ENCODE data around the gene IPP. TPM values are rescaled to one million over a fixed set of nuclear protein-coding genes. Genes with fewer than 3 reads are reported as not detected.

Gene IPP
- total RNA-seq = 13.1 TPM

DNA sequence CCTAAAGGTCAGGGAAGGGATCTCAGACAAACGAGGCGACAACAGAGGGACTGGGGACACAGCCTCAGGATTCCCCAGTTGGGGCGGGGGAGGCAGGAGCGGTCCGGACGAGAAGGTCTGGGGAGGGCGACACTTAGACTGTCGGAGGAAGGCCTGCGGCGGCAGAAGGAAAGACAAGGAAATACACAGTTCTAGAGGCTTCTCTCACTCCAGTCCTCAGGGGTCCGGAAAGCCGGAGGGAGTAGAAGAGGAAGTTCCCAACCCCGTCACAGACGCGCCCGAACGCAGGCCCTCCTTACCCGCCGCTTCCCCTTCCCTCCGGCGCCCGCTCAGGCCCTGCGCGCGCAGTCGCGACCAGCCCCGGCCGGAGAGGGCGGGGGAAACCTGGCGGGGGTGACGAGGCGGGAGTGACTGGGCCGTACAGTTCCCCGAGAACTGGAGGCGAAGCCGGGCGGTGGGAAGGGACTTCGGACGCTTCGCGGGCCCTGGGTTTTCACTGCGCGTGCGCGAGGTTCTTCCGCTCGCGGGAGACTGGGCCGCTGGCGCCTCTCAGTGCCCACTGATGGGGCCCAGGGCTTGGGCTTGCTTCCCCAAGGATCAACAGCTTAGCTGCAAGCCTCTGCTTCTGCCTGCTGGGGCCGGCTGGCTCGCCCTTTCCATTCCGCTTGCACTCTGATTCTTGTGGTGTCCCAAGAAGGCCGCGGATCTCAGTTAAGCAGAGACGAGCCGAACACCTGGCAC, at the start of gene IPP:
IPP (minus strand) TSS at position 356 of the 741 bp plus-strand sequence. CDS start 4,242 bp downstream, outside the sequence.

DNA sequence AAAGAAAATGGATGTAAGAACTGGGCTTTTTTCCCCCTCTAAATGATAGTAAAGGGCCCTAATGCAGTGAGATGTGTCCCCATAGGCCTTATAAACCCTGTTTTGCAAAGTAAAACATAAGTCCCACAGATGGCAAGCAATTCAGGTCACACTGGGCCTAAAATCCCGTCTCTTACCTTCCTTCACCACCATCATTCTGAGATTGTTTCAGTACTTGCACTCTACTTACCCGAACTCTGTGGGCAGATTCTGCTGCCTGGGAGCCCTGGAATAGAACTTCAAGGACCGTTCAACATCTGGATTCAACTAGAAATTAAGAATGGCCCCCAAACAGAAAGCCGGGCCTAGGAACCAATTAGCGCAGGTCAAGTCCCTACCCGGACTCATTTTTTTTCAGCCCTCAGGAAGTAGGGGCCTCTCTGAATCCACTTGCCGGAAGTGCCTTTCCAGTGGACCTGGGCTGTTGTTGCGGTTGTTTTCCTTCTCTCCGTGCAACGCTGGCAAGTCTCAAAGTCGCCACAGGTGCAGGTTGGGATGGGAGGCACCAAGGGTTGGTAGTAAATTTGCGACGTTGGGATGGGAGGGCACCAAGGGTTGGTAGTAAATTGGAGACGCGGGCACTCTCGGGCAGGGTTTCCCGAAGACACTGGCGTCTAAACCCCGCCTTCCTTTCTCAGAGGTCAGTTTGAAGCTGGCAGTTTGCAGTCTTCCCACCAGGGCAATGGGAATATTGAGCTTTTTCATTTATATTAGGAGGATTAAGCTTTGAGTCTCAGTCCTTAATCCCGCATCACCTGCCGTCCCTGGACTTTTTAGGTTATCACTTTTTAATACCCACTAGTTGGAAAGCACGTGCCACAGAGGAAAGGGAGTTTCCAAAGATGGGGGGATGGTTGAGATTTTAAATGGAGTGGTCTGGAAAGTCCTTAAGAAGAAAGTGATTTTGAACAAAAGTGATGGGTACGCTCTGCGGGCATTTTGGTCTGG, 62.4 kb downstream of the IPP start, which contains the start of gene TMEM69:
TMEM69 (plus strand) TSS at position 428 of the 987 bp plus-strand sequence. CDS start 2,888 bp downstream, outside the sequence.

DNA sequence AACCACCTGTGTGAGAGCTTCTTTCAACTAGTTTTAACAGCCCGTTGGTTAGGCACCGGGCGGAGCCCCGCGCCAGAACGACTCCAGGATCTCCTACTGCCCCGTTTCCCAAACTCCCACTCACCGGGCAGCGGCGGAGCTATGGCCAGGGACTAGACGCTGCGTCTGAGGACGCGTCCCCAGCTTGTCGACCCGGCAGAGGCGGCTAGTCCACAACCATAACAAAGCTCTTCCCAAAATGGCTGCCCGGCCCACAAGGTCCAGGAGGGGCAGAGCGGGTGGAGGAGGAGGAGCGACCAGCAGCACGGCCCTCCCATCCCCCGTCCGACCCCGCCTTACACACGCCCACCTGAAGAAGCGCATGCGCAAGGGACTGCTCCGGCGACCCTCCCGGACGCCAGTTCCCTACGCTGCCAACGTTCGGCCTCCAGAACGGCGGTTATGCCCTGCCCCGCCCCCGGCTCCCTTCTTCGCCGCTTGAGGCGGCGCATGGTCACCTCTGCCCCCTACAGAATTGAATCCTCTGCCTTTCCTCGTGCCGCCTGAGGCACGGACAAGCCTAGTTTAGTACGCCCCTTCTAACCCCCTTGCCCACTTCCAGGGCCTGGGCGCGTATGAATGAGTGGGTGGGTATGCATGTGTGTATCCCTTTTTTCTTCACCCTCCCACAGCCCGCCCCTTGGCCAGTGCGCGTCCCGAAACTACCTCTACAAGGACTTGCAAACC, 64.0 kb downstream of the IPP start, which contains the start of gene GPBP1L1:
GPBP1L1 (minus strand) TSS at position 246 of the 726 bp plus-strand sequence. CDS start 27,446 bp downstream, outside the sequence.

Other genes starting within 250 kb of the IPP start
- 234 TPM for gene PRDX1, start 228.8 kb downstream of the IPP start, total RNA-seq
- gene AKR1A1, start 199.8 kb downstream of the IPP start, total RNA-seq = 74.5 TPM
- gene NASP, start 166.6 kb downstream of the IPP start, total RNA-seq = 87.7 TPM
- 0.46 TPM for gene CCDC17, start 126.6 kb downstream of the IPP start, total RNA-seq
- 67.1 TPM for gene GPBP1L1, start 64.1 kb downstream of the IPP start, total RNA-seq
- gene TMEM69, start 62.5 kb downstream of the IPP start, total RNA-seq = 17.5 TPM
- 48.4 TPM for gene MAST2, start 53.0 kb upstream of the IPP start, total RNA-seq

Data from diencephalon (tissue), 1 donor.